Adipocyte (in vitro differentiated cells): ENCODE measurements around the gene ANKRD42.

ENCODE experiments used
- DNase-seq: peaks from one replicate; pipeline ENCODE4 v3.0.0-alpha.2; 2015; ENCODE audit warnings: low read depth
- H3K27me3 ChIP-seq: replicated peaks from 2 replicates; pipeline ENCODE4 v1.7.0; 2013; ENCODE audit warnings: mild to moderate bottlenecking, low read length, moderate library complexity; ENCODE audit not compliant: control insufficient read depth, insufficient read depth
- H3K36me3 ChIP-seq: 2 replicates; pipeline ENCODE4 v1.7.0; 2013; ENCODE audit warnings: low read length, mild to moderate bottlenecking, moderate library complexity; ENCODE audit not compliant: control insufficient read depth, insufficient read depth, severe bottlenecking
- H3K4me1 ChIP-seq: 2 replicates; pipeline ENCODE4 v1.7.0; 2013; ENCODE audit warnings: mild to moderate bottlenecking, low read length, moderate library complexity; ENCODE audit not compliant: control insufficient read depth, insufficient read depth
- H3K4me3 ChIP-seq: 2 replicates; pipeline ENCODE4 v1.7.0; 2013; ENCODE audit warnings: mild to moderate bottlenecking, low read length, moderate library complexity
- H3K9ac ChIP-seq: 2 replicates; pipeline ENCODE4 v1.7.0; 2013; ENCODE audit warnings: mild to moderate bottlenecking, low read length, moderate library complexity
- H3K9me3 ChIP-seq: 2 replicates; pipeline ENCODE4 v1.7.0; 2013; ENCODE audit warnings: mild to moderate bottlenecking, low read length, moderate library complexity; ENCODE audit not compliant: control insufficient read depth

ANKRD42 gene

GRCh38 chr11:83181815-83182214 is 11.7 kb upstream of the ANKRD42 start:
- Histone ChIP-seq H3K9me3 (no peaks in the 10 kb centered on the region), H3K36me3 (peaks cover 98% of the 10 kb centered on the region), H3K27me3 (no peaks in the 10 kb centered on the region), H3K9ac (peak overlapping the region; percentile 22), H3K4me1 (peaks cover 3% of the 10 kb centered on the region), H3K4me3 (no peak overlapping the region)
- no peak for DNase-seq

- no peaks in the 10 kb centered on the region for H3K27me3 ChIP-seq
- no peak overlapping the region for H3K4me3 ChIP-seq
- H3K36me3 ChIP-seq: peaks cover 77% of the 10 kb centered on the region
- H3K4me1 ChIP-seq: peaks cover 3% of the 10 kb centered on the region
- DNase-seq: no peak
- no peaks in the 10 kb centered on the region for H3K9me3 ChIP-seq
- no peak overlapping the region for H3K9ac ChIP-seq
Measured at GRCh38 chr11:83185767-83186166, 7.7 kb upstream of the ANKRD42 start.

GRCh38 chr11:83187465-83187864 is 6.0 kb upstream of the ANKRD42 start:
- H3K9ac ChIP-seq: no peak overlapping the region
- peaks cover 77% of the 10 kb centered on the region for H3K36me3 ChIP-seq
- H3K9me3 ChIP-seq: no peaks in the 10 kb centered on the region
- H3K4me3 ChIP-seq: no peak overlapping the region
- H3K27me3 ChIP-seq: no peaks in the 10 kb centered on the region
- DNase-seq: no peak
- H3K4me1 ChIP-seq: peaks cover 10% of the 10 kb centered on the region

GRCh38 chr11:83191491-83191890 is 2.0 kb upstream of the ANKRD42 start:
- H3K27me3 ChIP-seq: no peaks in the 10 kb centered on the region
- H3K4me3 ChIP-seq: no peak overlapping the region
- H3K36me3 ChIP-seq: peaks cover 37% of the 10 kb centered on the region
- peak overlapping the region; percentile 89 for H3K9ac ChIP-seq
- H3K4me1 ChIP-seq: peaks cover 29% of the 10 kb centered on the region
- DNase-seq: no peak
- no peaks in the 10 kb centered on the region for H3K9me3 ChIP-seq

- H3K9me3 ChIP-seq: no peaks in the 10 kb centered on the region
- DNase-seq: no peak
- H3K9ac ChIP-seq: peak overlapping the region; percentile 89
- H3K27me3 ChIP-seq: no peaks in the 10 kb centered on the region
- H3K4me3 ChIP-seq: peak overlapping the region; percentile 88
- H3K4me1 ChIP-seq: peaks cover 33% of the 10 kb centered on the region
- H3K36me3 ChIP-seq: peaks cover 32% of the 10 kb centered on the region
Measured at GRCh38 chr11:83191986-83192385, 1.5 kb upstream of the ANKRD42 start.

- no peaks in the 10 kb centered on the region for H3K27me3 ChIP-seq
Measured at GRCh38 chr11:83192606-83193245, 786 bp upstream of the ANKRD42 start.

GRCh38 chr11:83194281-83195142 is 1.0 kb downstream of the ANKRD42 start:
- Histone ChIP-seq H3K36me3 (peaks cover 29% of the 10 kb centered on the region), H3K4me3 (peak overlapping the region; percentile 88), H3K9ac (peak overlapping the region; percentile 89), H3K9me3 (no peaks in the 10 kb centered on the region), H3K27me3 (no peaks in the 10 kb centered on the region), H3K4me1 (peaks cover 34% of the 10 kb centered on the region)
- peak; percentile 94 for DNase-seq

More at GRCh38 chr11:83192606-83193245, 786 bp upstream of the ANKRD42 start:
- Histone ChIP-seq H3K9ac (peak overlapping the region; percentile 89), H3K36me3 (peaks cover 31% of the 10 kb centered on the region), H3K4me1 (peaks cover 34% of the 10 kb centered on the region), H3K9me3 (no peaks in the 10 kb centered on the region), H3K4me3 (peak overlapping the region; percentile 88)
- peak; percentile 65 for DNase-seq

- H3K27me3 ChIP-seq: no peaks in the 10 kb centered on the region
- no peak for DNase-seq
- peaks cover 29% of the 10 kb centered on the region for H3K36me3 ChIP-seq
- no peaks in the 10 kb centered on the region for H3K9me3 ChIP-seq
- H3K4me1 ChIP-seq: peaks cover 34% of the 10 kb centered on the region
- H3K9ac ChIP-seq: peak overlapping the region; percentile 89
- H3K4me3 ChIP-seq: peak overlapping the region; percentile 88
Measured at GRCh38 chr11:83195143-83195466, 1.6 kb downstream of the ANKRD42 start.

GRCh38 chr11:83195649-83196048 is 2.1 kb downstream of the ANKRD42 start:
- peak overlapping the region; percentile 88 for H3K4me3 ChIP-seq
- no peak for DNase-seq
- peak overlapping the region; percentile 89 for H3K9ac ChIP-seq
- H3K27me3 ChIP-seq: no peaks in the 10 kb centered on the region
- peaks cover 28% of the 10 kb centered on the region for H3K36me3 ChIP-seq
- no peaks in the 10 kb centered on the region for H3K9me3 ChIP-seq
- peaks cover 34% of the 10 kb centered on the region for H3K4me1 ChIP-seq

- no peaks in the 10 kb centered on the region for H3K27me3 ChIP-seq
- no peak overlapping the region for H3K9ac ChIP-seq
- H3K36me3 ChIP-seq: peaks cover 28% of the 10 kb centered on the region
- H3K4me3 ChIP-seq: no peak overlapping the region
- peak; percentile 37 for DNase-seq
- H3K4me1 ChIP-seq: peaks cover 18% of the 10 kb centered on the region
- H3K9me3 ChIP-seq: no peaks in the 10 kb centered on the region
Measured at GRCh38 chr11:83200035-83200434, 6.5 kb downstream of the ANKRD42 start.

- H3K4me1 ChIP-seq: no peaks in the 10 kb centered on the region
- H3K4me3 ChIP-seq: no peak overlapping the region
- no peak overlapping the region for H3K9ac ChIP-seq
- peaks cover 53% of the 10 kb centered on the region for H3K36me3 ChIP-seq
- no peak for DNase-seq
- H3K9me3 ChIP-seq: no peaks in the 10 kb centered on the region
- H3K27me3 ChIP-seq: no peaks in the 10 kb centered on the region
Measured at GRCh38 chr11:83205608-83206185, 12.2 kb downstream of the ANKRD42 start.
